HG03354 (cell line): ENCODE results near the gene SMU1.
A peak's percentile ranks its signal among the peaks of the same experiment; 100 is the strongest.
"Not testable (repeated sequence)": the region's sequence is repeated elsewhere in the genome, so short reads cannot be mapped to it uniquely, and the experiment has no call there.

ENCODE experiments used
- ATAC-seq: cut with Tn5 transposase; IDR thresholded peaks from one replicate; pipeline ENCODE4 v1.9.1; 2021; ENCODE audit warnings: mild to moderate bottlenecking; ENCODE audit not compliant: unreplicated experiment, poor library complexity, severe bottlenecking

The SMU1 gene

DNA sequence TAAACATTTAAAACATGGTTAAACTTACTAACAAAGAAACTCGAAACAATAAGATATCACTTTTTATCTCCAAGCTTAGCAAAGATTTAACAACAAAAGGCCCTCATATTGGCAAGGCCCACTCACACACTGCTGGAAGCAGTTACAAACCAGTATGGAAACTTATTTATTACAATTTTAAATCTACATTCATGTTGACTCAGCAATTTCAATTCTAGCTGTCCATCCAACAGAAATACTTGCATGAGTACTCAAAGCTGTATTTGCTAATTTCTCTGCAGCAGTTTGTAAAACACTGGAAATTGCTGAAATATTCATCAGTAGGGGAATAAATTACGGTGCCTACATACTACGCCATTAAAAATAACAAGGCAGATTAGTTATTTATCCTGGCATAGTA is 54.2 kb downstream of the SMU1 start:
- ATAC-seq: no peak

DNA sequence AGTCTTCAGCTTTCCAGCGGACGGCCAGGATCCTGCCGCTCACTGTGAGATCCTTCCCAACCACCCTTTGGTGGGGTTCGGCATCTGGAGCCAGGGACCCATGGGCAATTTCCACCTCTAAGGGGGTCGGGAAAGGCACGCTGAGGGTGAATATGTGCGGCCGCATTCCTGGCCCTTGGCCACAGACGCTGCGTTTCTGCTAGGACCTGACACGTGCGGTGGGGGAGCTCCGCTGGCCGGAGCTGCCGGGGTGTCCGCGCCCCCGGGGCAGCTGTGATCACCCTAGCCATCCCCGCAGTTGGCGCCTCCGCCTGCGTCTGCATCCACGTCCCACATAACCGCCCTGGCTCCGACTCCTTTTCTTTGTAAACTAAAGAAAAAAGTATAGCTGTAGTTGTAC is 56.7 kb downstream of the SMU1 start:
- no peak for ATAC-seq

- ATAC-seq: peak; percentile 53
Observed at GRCh38 chr9:33017283-33018041, 59.0 kb downstream of the SMU1 start.

DNA sequence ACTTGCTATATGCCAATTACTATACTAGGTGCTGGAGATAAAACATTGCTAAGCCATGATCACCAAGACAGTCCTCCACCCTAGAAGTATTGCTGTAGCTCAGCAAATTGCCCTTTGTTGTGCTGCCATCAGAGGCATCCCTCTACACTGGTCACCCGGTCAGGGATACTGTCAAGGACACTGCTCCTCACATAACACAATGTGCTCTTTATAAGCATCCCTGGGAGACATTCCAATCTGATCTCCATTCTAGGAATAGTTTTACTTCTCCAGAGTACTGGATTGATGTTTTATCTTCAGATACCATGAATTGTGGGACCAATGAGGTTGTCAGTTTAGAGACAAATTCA is 61.8 kb downstream of the SMU1 start:
- ATAC-seq: no peak

DNA sequence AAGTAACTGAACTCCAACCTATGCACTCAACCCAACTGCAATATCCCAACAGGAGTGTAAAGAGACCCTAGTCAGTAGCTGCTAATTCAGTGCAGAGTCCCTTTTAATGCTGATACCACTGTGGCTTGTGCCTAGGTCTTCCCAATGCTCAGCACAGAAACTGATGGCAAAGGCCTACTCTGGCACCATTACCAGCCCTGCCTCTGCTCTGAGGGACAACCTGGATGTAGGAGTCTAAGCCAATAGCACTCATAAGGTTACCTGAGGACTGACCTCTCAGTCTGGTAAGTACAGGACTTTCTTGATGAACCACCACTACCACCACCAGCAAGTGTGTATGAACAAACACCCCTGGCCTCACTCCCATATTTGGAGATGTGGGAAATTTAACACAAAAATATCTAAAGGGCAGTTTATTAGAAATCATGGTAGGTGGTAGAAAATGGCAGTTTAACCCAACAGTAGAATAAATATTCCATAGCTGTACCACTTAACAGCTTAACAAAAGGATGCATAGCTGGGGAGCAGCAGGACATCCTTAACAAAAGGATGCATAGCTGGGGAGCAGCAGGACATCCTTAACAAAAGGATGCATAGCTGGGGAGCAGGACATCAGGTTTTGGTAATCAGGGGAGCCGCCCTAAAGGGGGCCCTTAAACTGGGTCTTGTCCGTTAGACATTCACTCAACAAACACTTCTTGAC is 62.4 kb downstream of the SMU1 start:
- no peak for ATAC-seq

DNA sequence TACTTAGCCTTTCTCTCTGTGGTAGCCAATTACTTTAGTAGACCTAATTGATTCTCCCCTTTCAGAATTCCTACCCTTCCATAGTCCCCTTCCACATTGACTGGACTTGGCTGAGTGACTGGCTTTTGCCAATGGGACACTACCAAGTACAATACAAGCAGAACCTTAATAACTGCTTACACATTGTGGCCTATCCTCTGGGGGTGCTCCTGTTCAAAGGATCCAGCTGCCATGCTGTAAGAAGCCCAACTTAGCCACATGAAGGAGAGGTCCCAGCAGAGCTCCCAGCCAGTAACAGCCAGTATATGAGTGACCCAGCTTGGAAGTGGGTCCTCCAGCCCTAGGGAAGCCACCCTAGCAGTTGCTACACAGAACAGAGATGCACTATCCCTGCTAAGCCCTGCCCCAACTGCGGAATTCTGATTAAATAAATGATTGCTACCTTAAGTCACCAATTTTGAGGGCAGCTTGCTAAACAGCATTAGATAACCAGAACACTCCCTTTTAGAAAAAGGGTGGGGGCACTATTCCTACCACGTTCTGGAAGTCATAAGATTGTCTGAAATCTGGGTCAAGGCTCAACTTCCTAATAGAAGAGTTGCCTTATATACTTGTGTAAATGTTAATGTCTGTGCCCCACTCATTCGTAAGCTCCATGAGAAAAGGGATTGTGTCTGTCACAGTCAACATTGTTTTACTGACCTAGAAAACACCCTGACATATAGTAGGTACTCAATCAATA is 64.0 kb downstream of the SMU1 start:
- ATAC-seq: no peak

- ATAC-seq: no peak
Observed at GRCh38 chr9:33011831-33012230, 64.6 kb downstream of the SMU1 start.

DNA sequence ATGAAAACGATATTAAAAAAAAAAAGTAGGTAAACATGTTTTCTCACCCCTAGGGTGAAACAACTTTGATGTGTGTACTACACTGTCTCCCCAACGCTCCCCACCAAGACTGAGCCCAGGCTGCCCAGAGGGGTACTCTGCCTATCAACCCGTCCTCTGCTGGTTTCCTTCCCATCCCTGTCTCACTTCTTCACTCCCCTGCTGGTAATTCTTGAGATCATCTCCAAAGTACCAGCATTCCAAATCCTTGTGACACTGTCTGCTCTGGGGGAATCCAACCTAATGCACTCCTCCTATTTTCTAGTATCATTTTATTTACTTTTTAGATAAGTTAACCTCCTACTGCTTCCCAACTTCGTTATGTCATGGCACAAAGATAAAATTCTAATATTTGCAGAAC is 68.7 kb downstream of the SMU1 start:
- no peak for ATAC-seq

DNA sequence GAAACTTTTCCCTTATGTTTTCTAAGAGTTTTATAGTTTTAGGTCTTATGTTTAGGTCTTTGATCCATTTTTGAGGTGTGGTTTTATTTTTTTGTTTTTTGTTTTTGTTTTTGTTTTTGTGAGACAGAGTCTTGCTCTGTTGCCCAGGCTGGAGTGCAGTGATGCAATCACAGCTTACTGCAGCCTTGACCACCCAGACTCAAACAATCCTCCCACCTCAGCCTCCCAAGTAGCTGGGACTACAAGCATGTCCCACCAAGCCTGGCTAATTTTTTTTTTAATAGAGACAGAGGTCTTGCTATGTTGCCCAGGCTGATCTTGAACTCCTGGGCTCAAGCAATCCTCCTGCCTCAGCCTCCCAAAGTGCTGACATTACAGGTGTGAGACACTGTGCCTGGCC is 71.1 kb downstream of the SMU1 start:
- ATAC-seq: not testable (repeated sequence)

- ATAC-seq: peak; percentile 5
Observed at GRCh38 chr9:33000682-33001055, 75.8 kb downstream of the SMU1 start.

GRCh38 chr9:32992595-32993238 is 83.8 kb downstream of the SMU1 start:
- no peak for ATAC-seq

DNA sequence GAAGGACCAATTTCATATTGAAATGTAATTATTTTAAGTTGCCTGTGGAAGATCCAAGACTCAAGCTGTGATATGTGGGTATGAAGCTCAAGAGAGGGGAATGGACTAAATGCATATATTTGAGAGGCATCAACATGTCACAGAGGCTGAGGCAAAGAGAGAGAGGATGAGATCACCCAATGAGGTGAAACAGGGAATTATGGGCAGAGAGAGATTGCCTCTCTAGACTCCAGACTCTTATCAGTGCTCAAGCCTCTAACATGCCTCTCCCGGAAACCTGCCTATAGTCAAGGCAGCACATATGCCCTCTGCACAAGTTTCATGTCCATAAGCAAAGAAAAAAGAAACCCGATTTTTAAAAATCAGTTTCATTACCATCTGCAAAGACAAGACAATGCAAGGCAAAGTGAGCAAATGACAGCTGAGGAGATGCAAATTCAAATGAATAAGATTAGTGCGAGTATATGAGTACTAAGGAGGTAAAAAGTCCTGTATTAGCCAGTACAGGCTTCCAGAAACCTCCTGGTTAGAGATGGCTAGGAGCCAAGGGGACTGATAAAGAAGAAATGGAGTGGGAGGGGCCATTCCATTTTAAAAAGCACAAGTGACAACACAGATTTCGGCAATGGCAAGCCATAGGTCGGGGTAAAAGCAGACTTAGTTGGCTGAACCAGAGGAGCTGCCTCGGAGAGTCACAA is 84.4 kb downstream of the SMU1 start:
- ATAC-seq: no peak
